Hepatocyte (in vitro differentiated cells): Measurements from ENCODE around the gene C20orf144.

Experiments
- CTCF ChIP-seq: fragments of 200-600 bp; sonication (generic); IDR thresholded peaks from 2 replicates; pipeline ENCODE4 v1.5.1; 2016; ENCODE audit warnings: antibody characterized with exemption, mild to moderate bottlenecking; ENCODE audit not compliant: poor library complexity
- EZH2 ChIP-seq: fragments of 200-600 bp; sonication (generic); IDR thresholded peaks from 2 replicates; pipeline ENCODE4 v1.6.1; 2016; ENCODE audit warnings: antibody characterized with exemption, mild to moderate bottlenecking, borderline replicate concordance
- EZH2phosphoT487 ChIP-seq: fragments of 200-600 bp; sonication (generic); IDR thresholded peaks from one replicate; pipeline ENCODE4 v1.6.1; 2018; ENCODE audit warnings: antibody characterized with exemption, mild to moderate bottlenecking, low read depth, moderate library complexity; ENCODE audit not compliant: unreplicated experiment, severe bottlenecking

GRCh38 chr20:33630507-33630906 is 31.6 kb upstream of the C20orf144 start:
- TF ChIP-seq EZH2 (no peak), CTCF (no peak), EZH2phosphoT487 (no peak)
